NCI-H146 treated with DMSO at 0.1 percent for 48 hours (cell line): ENCODE data around the gene KCTD5.
"Not testable (repeated sequence)": the region's sequence is repeated elsewhere in the genome, so short reads cannot be mapped to it uniquely, and the experiment has no call there.

ENCODE experiments used
- DNase-seq: peaks from one replicate; lab custom pipeline; 2025; ENCODE audit not compliant: unreplicated experiment; lab: John Stamatoyannopoulos, UW

The KCTD5 gene

GRCh38 chr16:2696601-2697250 lies 14.4 kb downstream of the KCTD5 start:
- not testable (repeated sequence) for DNase-seq

GRCh38 chr16:2697401-2697948 lies 15.2 kb downstream of the KCTD5 start:
- DNase-seq = no peak

- DNase-seq = no peak
Observed at GRCh38 chr16:2698103-2698870, 16.0 kb downstream of the KCTD5 start.

GRCh38 chr16:2698965-2699750 lies 16.8 kb downstream of the KCTD5 start:
- no peak for DNase-seq

GRCh38 chr16:2699791-2700600 lies 17.7 kb downstream of the KCTD5 start:
- DNase-seq = no peak

GRCh38 chr16:2700786-2701185 lies 18.5 kb downstream of the KCTD5 start:
- DNase-seq = no peak

GRCh38 chr16:2701272-2701671 lies 18.9 kb downstream of the KCTD5 start:
- no peak for DNase-seq

- DNase-seq = no peak
Observed at GRCh38 chr16:2701713-2702437, 19.6 kb downstream of the KCTD5 start.

GRCh38 chr16:2702438-2702825 lies 20.1 kb downstream of the KCTD5 start:
- no peak for DNase-seq

GRCh38 chr16:2702871-2703745 lies 20.8 kb downstream of the KCTD5 start:
- DNase-seq = no peak

GRCh38 chr16:2704166-2704982 lies 22.1 kb downstream of the KCTD5 start:
- no peak for DNase-seq

GRCh38 chr16:2704983-2705275 lies 22.6 kb downstream of the KCTD5 start:
- DNase-seq = no peak

- DNase-seq = no peak
Observed at GRCh38 chr16:2705351-2705750, 23.0 kb downstream of the KCTD5 start.

GRCh38 chr16:2706085-2706484 lies 23.8 kb downstream of the KCTD5 start:
- no peak for DNase-seq

GRCh38 chr16:2706611-2707311 lies 24.4 kb downstream of the KCTD5 start:
- DNase-seq = no peak

- no peak for DNase-seq
Observed at GRCh38 chr16:2707368-2708289, 25.3 kb downstream of the KCTD5 start.

GRCh38 chr16:2708290-2708639 lies 25.9 kb downstream of the KCTD5 start:
- no peak for DNase-seq
